ENCODE results near the gene PSD4. TPM values are rescaled to one million over a fixed set of nuclear protein-coding genes. Genes with fewer than 3 reads are reported as not detected.
A peak's percentile ranks its signal among the peaks of the same experiment; 100 is the strongest.

PSD4 gene
- total and polyA plus RNA-seq, 10 of the 15 experiments (the other 5 are each of a cell fraction or from before 2014, with no cell fraction given) = 0.68 to 114 (median 35.1) TPM

GRCh38 chr2:113178891-113179290 lies 5.1 kb downstream of the PSD4 start:
- no peaks in the 10 kb centered on the region for H3K9me3 ChIP-seq (replicated peaks; ENCODE audit: control insufficient read depth, insufficient read depth, low read length)
- peaks cover 16 to 22% of the 10 kb centered on the region in 2 experiments for H3K36me3 ChIP-seq (ENCODE audit: control insufficient read depth in 2 of 2, insufficient read depth in 2 of 2, low read length in 1 of 2)
- H2AFZ ChIP-seq (ENCODE audit: control insufficient read depth, low read depth, low read length) = no peak overlapping the region
- 44% methylated on average over 4 of the region's 4 CpGs for WGBS (ENCODE audit: insufficient coverage, insufficient replicate concordance, low lambda C conversion rate, missing lambda C conversion rate)
- TF ChIP-seq E4F1 (IDR thresholded peaks at IDR 0.05; ENCODE audit: borderline replicate concordance, partially characterized antibody) = no peak
- TF ChIP-seq RELA (IDR thresholded peaks at IDR 0.05; ENCODE audit: borderline replicate concordance, partially characterized antibody) = no peak
- intact Hi-C loops (cut with micrococcal nuclease; ENCODE audit: unreplicated experiment) (no loop called here), in situ Hi-C loops (cut with MboI) (no loop called here)
- peak overlapping the region; percentile 32; the same call in 1 of the 2 replicates for H3K9ac ChIP-seq (ENCODE audit: control insufficient read depth, insufficient read depth, low read length)
- FAIRE-seq = no peak
- SMC1A ChIA-PET (ENCODE audit: uncharacterized antibody, unreplicated experiment) = no interaction called here
- ATAC-seq = no peak
- 0 out of 2 replicates have a peak overlapping the region, but pooled peaks have one; percentile 4 for H3K4me3 ChIP-seq
- H3K27ac ChIP-seq (ENCODE audit: control insufficient read depth, insufficient read depth) = peak overlapping the region; percentile 35; the same call in 1 of the 2 replicates
- peaks cover 25% of the 10 kb centered on the region for H4K20me1 ChIP-seq (ENCODE audit: control insufficient read depth, insufficient read depth)
- RAD21 ChIA-PET (ENCODE audit: unreplicated experiment) = interaction anchor here (1.6 kb wide), 1 partner anchor 41 kb away, joined by 4 read pairs; no protein-coding TSS in a partner anchor
- BruUV-seq (replicated peaks) = no TSS peak
- peak overlapping the region; percentile 70 for H3K4me2 ChIP-seq (ENCODE audit: control insufficient read depth, insufficient read depth)
- peaks cover 33% of the 10 kb centered on the region for H3K4me1 ChIP-seq (ENCODE audit: control insufficient read depth, insufficient read depth, low read length)
- CTCF ChIA-PET = interaction anchor here (13.8 kb wide), 1 partner anchor 42 kb away, joined by 195 read pairs; no protein-coding TSS in a partner anchor
- POLR2A ChIA-PET = no interaction called here
- DNase-seq (ENCODE audit: low read depth, low spot score) = no peak
- H3K79me2 ChIP-seq (ENCODE audit: control insufficient read depth, insufficient read depth, low read length) = peaks cover 93% of the 10 kb centered on the region
- no peaks in the 10 kb centered on the region for H3K27me3 ChIP-seq (replicated peaks in 1 of 2; ENCODE audit: control insufficient read depth in 2 of 2, insufficient read depth in 2 of 2, low read length in 1 of 2)

Data from GM12878 (cell line).